ENCODE measurements around the gene POLR2J.
"Not testable (repeated sequence)": the region's sequence is repeated elsewhere in the genome, so short reads cannot be mapped to it uniquely, and the experiment has no call there.

- not testable (repeated sequence) for TF ChIP-seq CTCF, POLR2A (IDR thresholded peaks at IDR 0.05)
Observed at GRCh38 chr7:102512642-102513221, 34.0 kb upstream of the POLR2J start.
